Mesendoderm (in vitro differentiated cells): Measurements from ENCODE around the gene PDCD1.
A peak's percentile ranks its signal among the peaks of the same experiment; 100 is the strongest.

Source experiments
- DNase-seq: peaks from one replicate; pipeline ENCODE4 v3.0.0; 2013
- H2AK5ac ChIP-seq: 2 replicates; pipeline ENCODE4 v1.6.1; 2013; ENCODE audit warnings: low read length, inconsistent platforms
- H2BK120ac ChIP-seq: 2 replicates; pipeline ENCODE4 v1.6.1; 2013; ENCODE audit warnings: low read depth, mild to moderate bottlenecking, low read length, moderate library complexity, mixed read lengths
- H2BK15ac ChIP-seq: replicated peaks from 2 replicates; pipeline ENCODE4 v1.6.1; 2013; ENCODE audit warnings: low read depth, mild to moderate bottlenecking, moderate library complexity
- H2BK5ac ChIP-seq: 2 replicates; pipeline ENCODE4 v1.6.1; 2013; ENCODE audit warnings: low read length, inconsistent platforms
- H3K18ac ChIP-seq: 2 replicates; pipeline ENCODE4 v1.6.1; 2013; ENCODE audit warnings: mild to moderate bottlenecking, low read length, mixed read lengths
- H3K23ac ChIP-seq: one replicate; pipeline ENCODE4 v1.6.1; 2013; ENCODE audit warnings: low read length
- H3K27ac ChIP-seq: 2 replicates; pipeline ENCODE4 v1.5.1; 2013; ENCODE audit warnings: low read depth, mild to moderate bottlenecking, inconsistent platforms, low read length, moderate library complexity
- H3K27me3 ChIP-seq: 2 replicates; pipeline ENCODE4 v1.6.1; 2013; ENCODE audit warnings: low read length, control low read depth, mild to moderate bottlenecking, inconsistent platforms; ENCODE audit not compliant: insufficient read depth, poor library complexity
- H3K36me3 ChIP-seq: 2 replicates; pipeline ENCODE4 v1.6.1; 2013; ENCODE audit warnings: low read length, inconsistent platforms; ENCODE audit not compliant: control insufficient read depth, insufficient read depth
- H3K4ac ChIP-seq: one replicate; pipeline ENCODE4 v1.6.1; 2013; ENCODE audit warnings: low read depth, mild to moderate bottlenecking, low read length, moderate library complexity
- H3K4me1 ChIP-seq: 2 replicates; pipeline ENCODE4 v1.6.1; 2013; ENCODE audit warnings: low read depth, low read length, inconsistent platforms; ENCODE audit not compliant: control insufficient read depth
- H3K4me2 ChIP-seq: 2 replicates; pipeline ENCODE4 v1.6.1; 2013; ENCODE audit warnings: low read length
- H3K4me3 ChIP-seq: 2 replicates; pipeline ENCODE4 v1.5.1; 2013; ENCODE audit warnings: mild to moderate bottlenecking, low read length
- H3K56ac ChIP-seq: one replicate; pipeline ENCODE4 v1.6.1; 2013; ENCODE audit warnings: low read length
- H3K79me1 ChIP-seq: 2 replicates; pipeline ENCODE4 v1.6.1; 2013; ENCODE audit warnings: low read length, inconsistent platforms
- H3K79me2 ChIP-seq: 2 replicates; pipeline ENCODE4 v1.6.1; 2013; ENCODE audit warnings: mild to moderate bottlenecking, low read length; ENCODE audit not compliant: control insufficient read depth, insufficient read depth
- H3K9ac ChIP-seq: 2 replicates; pipeline ENCODE4 v1.6.1; 2013; ENCODE audit warnings: low read length, inconsistent platforms
- H4K5ac ChIP-seq: one replicate; pipeline ENCODE4 v1.6.1; 2013; ENCODE audit warnings: low read length
- H4K8ac ChIP-seq: one replicate; pipeline ENCODE4 v1.6.1; 2013; ENCODE audit warnings: low read depth, mild to moderate bottlenecking, control low read depth, low read length, moderate library complexity
- WGBS: extraction: QIAGEN DNeasy Blood & Tissue Kit; methylation state at CpG from one replicate; pipeline ENCODE4 v1.1.7; 2013; ENCODE audit warnings: low lambda C conversion rate, missing lambda C conversion rate; ENCODE audit not compliant: insufficient coverage; ENCODE audit errors: extremely low coverage; 5-methylcytosine and 5-hydroxymethylcytosine counted together

The PDCD1 gene

DNA sequence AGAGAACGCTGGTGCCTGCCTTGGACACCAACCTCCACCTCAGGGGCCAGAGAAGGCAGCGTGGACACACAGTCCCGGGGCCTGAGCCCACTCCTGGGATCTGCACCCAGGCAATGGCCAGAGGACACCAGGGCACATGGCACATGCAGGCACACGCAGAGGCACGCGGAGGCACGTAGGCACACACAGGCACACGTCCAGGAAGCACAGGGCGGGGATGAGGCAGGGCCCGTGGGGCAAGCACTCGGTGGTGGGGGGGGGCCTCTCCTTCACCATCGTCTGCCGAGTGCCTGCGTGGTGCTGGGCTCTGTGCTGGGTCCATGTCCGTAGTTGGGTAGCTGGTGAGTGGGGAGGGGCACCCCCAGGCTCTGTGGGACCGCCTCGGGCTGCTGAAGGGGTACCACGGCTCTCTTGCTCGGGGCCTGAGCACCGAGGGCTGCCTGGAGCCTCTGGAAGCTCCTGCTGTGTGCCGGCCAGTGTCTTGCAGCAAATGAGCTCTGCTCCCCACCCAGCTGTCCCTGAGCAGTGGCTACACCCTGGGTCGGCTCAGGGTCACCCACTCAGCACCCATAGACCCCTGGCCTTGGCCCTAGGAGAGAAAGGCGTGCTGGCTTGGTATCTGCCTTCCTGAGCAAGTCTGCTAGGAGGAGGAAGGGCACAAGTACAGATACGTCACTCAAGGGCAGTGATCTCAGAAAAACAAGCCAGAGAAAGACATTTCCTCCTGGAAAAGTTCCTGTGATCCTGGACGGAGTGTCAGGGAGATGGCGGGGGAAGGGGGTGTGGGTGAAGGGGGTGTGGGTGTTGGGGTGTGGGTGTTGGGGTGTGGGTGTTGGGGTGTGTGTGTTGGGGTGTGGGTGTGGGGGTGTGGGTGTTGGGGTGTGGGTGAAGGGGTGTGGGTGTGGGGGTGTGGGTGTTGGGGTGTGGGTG is 37.3 kb upstream of the PDCD1 start:
- Histone ChIP-seq H3K23ac (no peak overlapping the region), H3K79me1 (no peaks in the 10 kb centered on the region), H2AK5ac (no peak overlapping the region), H4K5ac (no peak overlapping the region), H3K36me3 (no peaks in the 10 kb centered on the region), H3K27me3 (no peaks in the 10 kb centered on the region), H3K4me3 (no peak overlapping the region), H2BK5ac (no peak overlapping the region), H3K9ac (no peak overlapping the region), H3K79me2 (no peaks in the 10 kb centered on the region), H3K4ac (no peak overlapping the region), H3K27ac (no peak overlapping the region), H3K4me1 (no peaks in the 10 kb centered on the region), H2BK15ac (no peak overlapping the region), H3K4me2 (no peak overlapping the region), H2BK120ac (no peak overlapping the region), H4K8ac (no peak overlapping the region), H3K18ac (no peak overlapping the region), H3K56ac (no peak overlapping the region)
- WGBS: no CpG with 5 or more reads among the region's 26 CpGs
- peak; percentile 53 for DNase-seq

DNA sequence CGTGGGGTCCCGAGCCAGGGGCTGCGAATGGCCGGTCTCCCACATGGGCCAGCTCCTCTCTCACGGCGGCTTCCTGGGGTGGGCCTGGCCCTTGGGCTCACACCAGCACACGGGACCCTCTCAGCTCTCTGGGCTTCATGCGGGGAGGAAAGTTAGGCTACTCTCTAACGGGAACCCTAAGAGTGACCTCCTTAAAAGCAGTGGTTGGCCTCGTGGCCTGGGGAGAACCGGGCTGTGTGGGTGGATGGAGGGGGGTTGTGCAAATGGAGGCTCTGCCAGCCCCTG is 36.7 kb upstream of the PDCD1 start:
- no peak overlapping the region for H3K23ac ChIP-seq
- H3K79me2 ChIP-seq: no peaks in the 10 kb centered on the region
- no peak overlapping the region for H3K4ac ChIP-seq
- no peaks in the 10 kb centered on the region for H3K27me3 ChIP-seq
- no peak overlapping the region for H3K9ac ChIP-seq
- no peak overlapping the region for H3K4me2 ChIP-seq
- DNase-seq: no peak
- H3K56ac ChIP-seq: no peak overlapping the region
- H2BK15ac ChIP-seq: no peak overlapping the region
- WGBS: no CpG with 5 or more reads among the region's 11 CpGs
- H4K8ac ChIP-seq: no peak overlapping the region
- H2BK5ac ChIP-seq: no peak overlapping the region
- H3K18ac ChIP-seq: no peak overlapping the region
- no peak overlapping the region for H4K5ac ChIP-seq
- H2AK5ac ChIP-seq: no peak overlapping the region
- no peaks in the 10 kb centered on the region for H3K79me1 ChIP-seq
- no peak overlapping the region for H3K27ac ChIP-seq
- H2BK120ac ChIP-seq: no peak overlapping the region
- H3K4me3 ChIP-seq: no peak overlapping the region
- no peaks in the 10 kb centered on the region for H3K4me1 ChIP-seq
- no peaks in the 10 kb centered on the region for H3K36me3 ChIP-seq

DNA sequence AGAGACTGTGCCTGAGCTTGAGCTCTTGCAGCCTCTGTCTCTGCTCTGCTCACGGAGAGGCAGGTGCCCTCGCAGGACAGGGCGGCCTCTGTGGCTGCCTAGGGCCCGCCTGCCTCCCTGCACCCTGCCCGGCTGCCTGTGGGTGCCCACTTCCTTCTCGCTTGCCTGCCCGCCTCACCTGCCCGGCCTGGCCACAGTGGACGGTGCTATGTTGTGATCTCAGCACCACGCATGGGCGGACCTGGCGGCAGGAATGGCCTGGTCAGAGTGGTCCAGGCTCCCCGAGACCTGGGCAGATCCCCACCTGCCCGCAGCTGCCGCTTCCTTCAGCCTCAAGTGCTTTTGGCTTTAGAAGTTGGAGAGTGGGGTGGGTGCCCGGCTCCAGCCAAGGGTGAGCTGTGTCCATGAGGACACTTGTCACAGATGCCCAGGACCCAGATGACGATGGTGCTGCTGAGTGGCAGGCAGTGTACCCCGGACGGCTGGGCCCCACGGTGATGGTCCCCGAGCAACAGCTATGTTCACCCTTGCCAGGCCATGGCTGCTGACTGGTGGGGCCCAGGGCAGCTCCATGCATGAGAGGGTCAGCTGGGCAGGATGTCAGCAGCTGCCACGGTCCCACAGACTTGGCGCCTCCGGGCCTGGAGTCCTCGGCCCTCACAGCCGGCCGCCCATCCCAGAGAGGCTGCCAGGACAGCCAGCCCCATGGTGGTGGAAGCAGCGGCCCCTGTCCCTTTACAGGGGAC is 36.2 kb upstream of the PDCD1 start:
- no peak overlapping the region for H3K4ac ChIP-seq
- H4K5ac ChIP-seq: no peak overlapping the region
- H3K36me3 ChIP-seq: no peaks in the 10 kb centered on the region
- no peak overlapping the region for H2AK5ac ChIP-seq
- no peak overlapping the region for H3K4me2 ChIP-seq
- H3K27ac ChIP-seq: no peak overlapping the region
- H3K4me3 ChIP-seq: no peak overlapping the region
- no peak overlapping the region for H2BK120ac ChIP-seq
- H3K4me1 ChIP-seq: no peaks in the 10 kb centered on the region
- H3K9ac ChIP-seq: no peak overlapping the region
- H3K18ac ChIP-seq: no peak overlapping the region
- DNase-seq: no peak
- no peak overlapping the region for H3K56ac ChIP-seq
- no peaks in the 10 kb centered on the region for H3K27me3 ChIP-seq
- no peak overlapping the region for H2BK5ac ChIP-seq
- no peaks in the 10 kb centered on the region for H3K79me1 ChIP-seq
- no peaks in the 10 kb centered on the region for H3K79me2 ChIP-seq
- no CpG with 5 or more reads among the region's 28 CpGs for WGBS
- no peak overlapping the region for H4K8ac ChIP-seq
- H3K23ac ChIP-seq: no peak overlapping the region
- no peak overlapping the region for H2BK15ac ChIP-seq

GRCh38 chr2:241894056-241894641 is 35.5 kb upstream of the PDCD1 start:
- no peak overlapping the region for H3K4ac ChIP-seq
- no peaks in the 10 kb centered on the region for H3K79me2 ChIP-seq
- no peak overlapping the region for H2AK5ac ChIP-seq
- H3K18ac ChIP-seq: no peak overlapping the region
- no peaks in the 10 kb centered on the region for H3K4me1 ChIP-seq
- no peak overlapping the region for H3K9ac ChIP-seq
- no peak overlapping the region for H2BK120ac ChIP-seq
- peak; percentile 8 for DNase-seq
- H2BK15ac ChIP-seq: no peak overlapping the region
- no peaks in the 10 kb centered on the region for H3K79me1 ChIP-seq
- H3K4me3 ChIP-seq: no peak overlapping the region
- no peak overlapping the region for H3K56ac ChIP-seq
- no peak overlapping the region for H3K23ac ChIP-seq
- H3K4me2 ChIP-seq: no peak overlapping the region
- no peak overlapping the region for H2BK5ac ChIP-seq
- no CpG with 5 or more reads among the region's 23 CpGs for WGBS
- H4K8ac ChIP-seq: no peak overlapping the region
- H3K27ac ChIP-seq: no peak overlapping the region
- H3K36me3 ChIP-seq: no peaks in the 10 kb centered on the region
- no peaks in the 10 kb centered on the region for H3K27me3 ChIP-seq
- H4K5ac ChIP-seq: no peak overlapping the region

- Histone ChIP-seq H4K5ac (no peak overlapping the region), H3K27ac (no peak overlapping the region), H3K9ac (no peak overlapping the region), H2BK120ac (no peak overlapping the region), H2AK5ac (no peak overlapping the region), H2BK15ac (no peak overlapping the region), H3K18ac (no peak overlapping the region), H3K56ac (no peak overlapping the region), H3K4me2 (no peak overlapping the region), H4K8ac (no peak overlapping the region), H3K36me3 (no peaks in the 10 kb centered on the region), H3K4me1 (no peaks in the 10 kb centered on the region), H3K79me1 (no peaks in the 10 kb centered on the region), H3K23ac (no peak overlapping the region), H3K27me3 (no peaks in the 10 kb centered on the region), H2BK5ac (no peak overlapping the region), H3K4me3 (no peak overlapping the region), H3K4ac (no peak overlapping the region), H3K79me2 (no peaks in the 10 kb centered on the region)
- DNase-seq: no peak
- no CpG with 5 or more reads among the region's 16 CpGs for WGBS
Observed at GRCh38 chr2:241893265-241893664, 34.6 kb upstream of the PDCD1 start.
